ENCODE measurements around the gene ADAR.

The ADAR gene

DNA sequence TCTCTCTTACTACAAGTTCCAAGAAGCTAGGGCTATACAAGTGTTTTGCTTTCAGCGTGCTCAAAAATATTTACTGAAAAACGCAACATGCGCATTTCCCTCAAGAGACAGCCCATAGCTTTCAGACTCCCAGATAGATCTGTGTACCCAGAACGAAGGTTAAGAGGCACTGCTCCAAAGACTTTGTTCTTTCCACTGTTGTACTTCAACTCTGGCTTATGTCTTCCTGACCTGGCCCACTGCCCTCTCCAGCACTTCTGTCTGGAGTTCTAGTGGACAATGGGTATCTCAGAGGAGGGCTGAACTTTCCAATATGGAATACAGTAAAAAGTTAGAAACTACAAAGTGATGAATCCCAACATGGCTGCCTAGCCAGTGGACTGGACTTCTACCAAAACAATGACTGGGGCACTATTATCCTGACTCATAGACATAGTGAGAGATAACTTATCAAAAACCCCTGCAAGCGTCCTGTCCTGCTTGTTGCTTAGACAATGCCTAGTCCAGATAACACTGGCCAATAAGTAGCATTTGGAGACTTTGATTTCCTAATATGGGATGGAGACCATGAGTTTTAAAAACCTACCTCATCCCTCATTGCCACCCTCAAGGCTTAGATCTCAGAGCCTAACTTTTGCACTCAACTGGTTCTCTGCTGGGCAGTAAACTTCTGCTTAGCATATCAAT is 8.8 kb upstream of the ADAR start:
- TF ChIP-seq, protein P1, sequence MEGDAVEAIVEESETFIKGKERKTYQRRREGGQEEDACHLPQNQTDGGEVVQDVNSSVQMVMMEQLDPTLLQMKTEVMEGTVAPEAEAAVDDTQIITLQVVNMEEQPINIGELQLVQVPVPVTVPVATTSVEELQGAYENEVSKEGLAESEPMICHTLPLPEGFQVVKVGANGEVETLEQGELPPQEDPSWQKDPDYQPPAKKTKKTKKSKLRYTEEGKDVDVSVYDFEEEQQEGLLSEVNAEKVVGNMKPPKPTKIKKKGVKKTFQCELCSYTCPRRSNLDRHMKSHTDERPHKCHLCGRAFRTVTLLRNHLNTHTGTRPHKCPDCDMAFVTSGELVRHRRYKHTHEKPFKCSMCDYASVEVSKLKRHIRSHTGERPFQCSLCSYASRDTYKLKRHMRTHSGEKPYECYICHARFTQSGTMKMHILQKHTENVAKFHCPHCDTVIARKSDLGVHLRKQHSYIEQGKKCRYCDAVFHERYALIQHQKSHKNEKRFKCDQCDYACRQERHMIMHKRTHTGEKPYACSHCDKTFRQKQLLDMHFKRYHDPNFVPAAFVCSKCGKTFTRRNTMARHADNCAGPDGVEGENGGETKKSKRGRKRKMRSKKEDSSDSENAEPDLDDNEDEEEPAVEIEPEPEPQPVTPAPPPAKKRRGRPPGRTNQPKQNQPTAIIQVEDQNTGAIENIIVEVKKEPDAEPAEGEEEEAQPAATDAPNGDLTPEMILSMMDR (IDR thresholded peaks at IDR 0.05; ENCODE audit: insufficient read depth, missing control alignments), result no peak
- FAIRE-seq, result no peak
- DNase-seq (ENCODE audit: insufficient read length, low spot score), result no peak

DNA sequence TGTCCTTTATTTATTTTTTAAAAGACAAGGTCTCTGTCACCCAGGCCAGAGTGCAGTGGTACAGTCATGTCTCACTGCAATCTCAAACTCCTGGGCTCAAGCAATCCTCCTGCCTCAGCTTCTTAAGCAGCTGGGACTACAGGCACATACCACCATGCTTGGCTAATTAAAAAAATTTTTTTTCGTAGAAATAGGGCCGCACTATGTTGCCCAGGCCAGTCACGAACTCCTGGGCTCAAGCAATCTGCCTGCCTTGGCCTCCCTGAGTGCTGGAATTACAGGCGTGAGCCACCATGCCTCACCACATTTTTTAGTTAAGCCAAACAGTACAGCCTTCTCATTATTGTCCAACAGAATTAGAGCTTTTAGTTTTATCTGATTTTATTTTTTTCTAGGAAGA is 7.4 kb upstream of the ADAR start:
- TF ChIP-seq, protein P1 (IDR thresholded peaks at IDR 0.05; ENCODE audit: insufficient read depth, missing control alignments), result no peak
- no peak for FAIRE-seq
- no peak for DNase-seq (ENCODE audit: insufficient read length, low spot score)

DNA sequence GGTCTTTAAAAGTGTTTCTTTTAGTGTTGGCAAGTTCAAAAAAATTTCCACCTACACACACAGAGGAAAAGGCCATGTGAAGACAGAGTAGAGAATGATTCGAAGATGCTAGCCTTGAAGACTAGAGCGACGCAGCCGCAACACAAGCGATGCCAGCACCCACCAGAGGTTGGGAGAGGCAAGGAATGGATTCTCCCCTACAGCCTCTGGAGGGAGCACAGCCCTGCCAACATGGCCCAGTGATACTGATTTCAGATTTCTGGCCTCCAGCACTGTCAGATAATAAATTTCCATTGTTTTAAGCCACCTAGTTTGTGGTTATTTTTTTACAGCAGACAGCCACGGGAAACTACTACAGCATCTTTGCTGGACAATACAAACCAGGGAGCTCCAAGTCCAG is 6.9 kb upstream of the ADAR start:
- TF ChIP-seq, protein P1 (IDR thresholded peaks at IDR 0.05; ENCODE audit: insufficient read depth, missing control alignments), result no peak
- DNase-seq (ENCODE audit: insufficient read length, low spot score) (no peak), FAIRE-seq (no peak)

DNA sequence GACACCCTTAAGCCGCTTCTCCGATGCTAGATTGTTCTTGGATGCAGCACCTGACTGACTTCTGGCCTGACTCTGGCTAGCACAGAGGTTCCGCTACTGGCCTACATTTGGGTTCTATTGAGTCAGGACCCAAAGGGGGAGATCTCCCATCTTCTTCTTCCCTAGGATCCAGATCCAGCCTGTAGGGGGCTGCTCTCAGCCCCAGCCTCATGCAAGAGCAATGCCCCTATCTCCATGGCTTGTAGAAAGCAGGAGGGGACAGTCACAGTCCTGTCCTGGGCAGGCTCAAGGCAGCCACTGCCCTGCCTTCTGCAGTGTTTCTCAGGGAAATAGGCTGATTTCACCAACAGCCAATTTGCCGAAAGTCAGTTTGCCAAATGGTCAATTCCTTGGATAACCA is 6.3 kb upstream of the ADAR start:
- TF ChIP-seq, protein P1 (IDR thresholded peaks at IDR 0.05; ENCODE audit: insufficient read depth, missing control alignments), result no peak
- FAIRE-seq (no peak), DNase-seq (ENCODE audit: insufficient read length, low spot score) (no peak)

DNA sequence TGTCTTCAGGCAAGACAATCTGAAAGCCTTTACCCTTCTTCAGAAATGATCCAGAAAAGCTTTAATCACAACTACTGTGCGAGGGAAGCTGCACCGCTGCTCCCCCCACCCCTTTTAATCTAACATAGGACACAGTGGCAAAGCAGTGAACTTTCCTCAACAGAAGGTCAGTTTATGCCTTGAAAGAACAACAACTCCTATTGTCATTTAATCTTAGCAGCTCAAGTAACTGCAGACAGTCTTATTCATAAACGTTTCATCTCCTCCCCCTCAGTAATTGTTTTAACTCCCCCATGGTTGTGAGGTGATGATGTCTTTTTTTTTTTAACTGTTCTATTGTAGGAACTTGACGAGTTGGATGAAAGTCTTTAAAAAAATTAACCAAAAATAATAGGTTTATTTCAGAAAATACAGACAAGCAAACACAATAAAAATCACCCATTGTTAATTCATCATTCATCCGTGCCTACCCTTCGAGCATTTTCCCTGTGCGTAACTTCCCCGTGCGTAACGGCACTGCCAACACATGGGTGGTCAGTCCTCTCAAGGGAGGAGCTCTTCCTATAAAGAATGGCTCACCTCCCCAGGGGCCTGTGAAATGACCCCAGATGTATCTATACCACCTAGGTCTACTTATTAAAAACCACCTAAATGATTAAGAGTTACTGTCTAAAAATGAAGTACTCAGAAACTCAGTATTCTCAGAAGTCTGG is 3.3 kb upstream of the ADAR start:
- FAIRE-seq (no peak), DNase-seq (ENCODE audit: insufficient read length, low spot score) (no peak)
- TF ChIP-seq, protein P1 (IDR thresholded peaks at IDR 0.05; ENCODE audit: insufficient read depth, missing control alignments), result no peak

DNA sequence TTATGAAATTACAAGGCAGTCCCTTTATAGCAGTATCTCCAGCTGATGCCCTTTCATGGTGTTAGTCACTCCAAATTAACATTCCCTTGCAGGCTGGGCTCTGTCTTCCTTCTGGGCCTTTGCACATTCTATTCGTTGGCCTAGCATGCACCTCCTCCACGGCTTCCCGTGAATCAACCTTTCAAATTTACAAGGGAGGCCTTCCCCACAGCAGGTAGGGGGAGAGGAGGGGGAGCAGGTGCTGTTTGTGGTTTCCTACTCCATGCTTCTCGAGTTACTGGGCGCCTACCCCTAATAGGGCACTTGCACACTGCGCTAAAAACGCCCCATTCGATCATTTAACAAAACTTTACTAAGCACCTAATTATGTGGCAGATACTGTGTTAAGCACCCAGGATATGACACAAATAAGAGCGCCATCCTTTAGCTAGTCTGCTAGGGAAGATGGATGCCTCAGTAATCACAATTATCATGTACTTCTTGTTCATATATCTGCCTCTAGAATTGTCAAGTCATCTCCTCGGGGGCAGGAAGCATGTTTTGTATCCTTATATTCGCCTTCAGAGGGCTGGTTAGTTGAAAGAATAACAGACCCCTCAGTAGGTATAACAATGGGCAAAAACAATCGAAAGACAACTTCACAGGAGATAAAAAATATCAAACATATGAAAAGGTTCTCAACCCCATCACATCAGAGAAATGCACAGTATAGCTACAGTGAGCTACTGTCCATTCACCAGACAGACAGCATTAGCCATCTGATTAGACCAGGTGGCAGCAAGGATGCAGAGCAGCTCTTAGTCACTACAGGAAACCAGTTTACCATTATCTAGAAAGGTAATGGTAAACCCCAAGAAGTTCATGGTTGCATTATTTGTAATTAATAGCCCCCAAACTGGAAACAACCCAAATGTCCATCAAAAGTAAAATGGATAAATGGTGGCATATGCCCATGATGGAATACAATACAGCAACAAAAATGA is 1.7 kb upstream of the ADAR start:
- DNase-seq (ENCODE audit: insufficient read length, low spot score), result no peak
- FAIRE-seq, result no peak
- TF ChIP-seq, protein P1 (IDR thresholded peaks at IDR 0.05; ENCODE audit: insufficient read depth, missing control alignments), result no peak
